NK-92 (cell line): Measurements from ENCODE around the gene ORC1.

ENCODE experiments used
- DNase-seq: peaks from one replicate; lab custom pipeline; 2025; ENCODE audit not compliant: unreplicated experiment; lab: John Stamatoyannopoulos, UW

ORC1 gene

DNA sequence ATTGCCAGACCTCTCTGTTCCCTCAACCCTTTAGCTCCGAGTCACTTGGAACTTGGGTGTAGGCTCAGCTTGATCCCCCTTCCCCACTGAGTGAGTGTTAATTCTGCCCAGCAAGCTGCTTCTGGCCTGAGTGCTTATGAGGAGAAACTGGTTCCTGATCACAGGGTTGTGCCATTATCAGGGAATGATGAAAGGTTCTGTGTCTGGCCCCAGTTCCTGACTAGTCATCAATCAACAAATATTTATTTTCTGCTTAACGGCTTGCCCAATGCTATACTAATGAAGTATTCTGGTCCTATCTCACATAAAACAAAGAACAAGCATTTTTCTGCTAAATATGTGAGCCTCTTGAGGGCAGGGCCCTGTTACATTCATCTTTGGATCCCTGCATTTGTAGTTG is 59.0 kb downstream of the ORC1 start:
- DNase-seq = no peak

- no peak for DNase-seq
These were observed 60.2 kb downstream of the ORC1 start for GRCh38 chr1:52343979-52344378.

GRCh38 chr1:52341655-52342260 is 62.5 kb downstream of the ORC1 start:
- no peak for DNase-seq

DNA sequence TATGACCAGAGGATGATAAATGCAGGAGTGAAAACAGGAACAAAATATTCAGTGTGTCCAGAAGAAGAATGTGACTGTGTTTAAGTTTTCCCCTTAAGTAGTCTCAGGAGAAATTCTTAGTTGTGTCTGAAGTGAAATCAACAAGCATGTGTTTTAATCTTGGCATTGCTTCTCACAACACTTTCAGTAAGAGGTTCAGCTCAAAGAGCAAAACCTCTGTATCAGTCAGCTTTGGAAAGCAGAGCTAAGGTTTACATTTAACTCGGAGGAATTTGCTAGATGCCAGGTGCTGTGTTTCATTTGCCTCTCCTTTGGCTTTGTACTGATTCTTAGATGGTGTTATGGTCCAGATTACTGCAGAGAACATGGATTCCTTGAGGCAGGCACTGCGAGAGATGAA is 66.8 kb downstream of the ORC1 start:
- no peak for DNase-seq

GRCh38 chr1:52334906-52335528 is 69.2 kb downstream of the ORC1 start:
- no peak for DNase-seq

DNA sequence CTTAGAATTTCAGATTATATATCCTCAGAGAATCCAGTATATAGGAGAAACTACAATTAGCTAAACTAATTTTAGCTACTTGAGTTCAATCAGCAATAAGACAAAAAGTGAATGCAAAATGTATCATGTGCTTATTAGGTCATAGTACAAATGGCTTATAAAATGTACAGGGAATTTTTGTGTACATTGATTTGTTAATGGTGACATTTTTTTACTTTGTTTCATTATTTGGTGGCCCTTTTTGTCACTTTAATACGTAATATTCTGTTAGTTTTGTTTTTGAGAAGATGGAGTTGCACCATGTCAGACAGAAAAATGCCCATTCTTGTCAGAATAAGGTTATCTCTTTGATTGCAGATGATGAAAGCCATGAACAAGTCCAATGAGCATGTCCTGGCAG is 71.8 kb downstream of the ORC1 start:
- no peak for DNase-seq

- DNase-seq = no peak
These were observed 75.6 kb downstream of the ORC1 start for GRCh38 chr1:52328615-52329014.

- DNase-seq = no peak
These were observed 78.4 kb downstream of the ORC1 start for GRCh38 chr1:52325786-52326185.

DNA sequence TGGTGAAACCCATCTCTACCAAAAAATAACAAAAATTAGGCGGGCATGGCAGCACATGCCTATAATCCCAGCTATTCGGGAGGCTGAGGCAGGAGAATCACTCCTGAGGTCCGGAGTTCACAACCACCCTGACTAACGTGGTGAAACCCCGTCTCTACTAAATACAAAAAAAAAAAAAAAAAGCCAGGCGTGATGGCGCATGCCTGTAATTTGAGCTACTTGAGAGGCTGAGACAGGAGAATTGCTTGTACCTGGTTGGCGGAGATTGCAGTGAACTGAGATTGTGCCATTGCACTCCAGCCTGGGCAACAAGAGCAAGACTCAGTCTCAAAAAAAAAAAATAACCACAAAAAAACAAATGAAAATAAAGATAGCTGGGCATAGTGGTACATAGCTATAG is 80.5 kb downstream of the ORC1 start:
- DNase-seq = no peak
